Omental fat pad (tissue), 4 donors: ENCODE data around the gene PTGER2. TPM values are rescaled to one million over a fixed set of nuclear protein-coding genes. Genes with fewer than 3 reads are reported as not detected.

Experiments used
- ATAC-seq: fragments of 150-250 bp; one replicate; pipeline ENCODE4 v1.9.1; 2016; ENCODE audit warnings: mild to moderate bottlenecking, moderate library complexity; ENCODE audit not compliant: low FRiP score
- DNase-seq: peaks from one replicate; pipeline ENCODE4 v3.0.0-alpha.2; 2019; ENCODE audit warnings: low spot score
- CTCF ChIP-seq, 3 donors: fragments of 450-650 bp; IDR thresholded peaks; one replicate each; pipeline ENCODE4 v1.5.1; 2016 to 2017; ENCODE audit warnings: antibody characterized with exemption in 3 of 3, mild to moderate bottlenecking in 3 of 3, moderate library complexity in 2 of 3
- total RNA-seq, 4 donors: library from RNA; depleted of rRNA; stranded (reverse); fragments of >200 nt; gene quantifications; one replicate each; pipeline ENCODE4 v1.1.0, GENCODE V29; 2016

PTGER2 gene
- total RNA-seq, 4 donors from 2014 or later: 4.0 to 34.8 (median 6.3) TPM

GRCh38 chr14:52283099-52283498, 31.0 kb upstream of the PTGER2 start:
- DNase-seq (no peak), ATAC-seq (no peak)
- no peak for TF ChIP-seq CTCF (IDR thresholded peaks at IDR 0.05)

DNA sequence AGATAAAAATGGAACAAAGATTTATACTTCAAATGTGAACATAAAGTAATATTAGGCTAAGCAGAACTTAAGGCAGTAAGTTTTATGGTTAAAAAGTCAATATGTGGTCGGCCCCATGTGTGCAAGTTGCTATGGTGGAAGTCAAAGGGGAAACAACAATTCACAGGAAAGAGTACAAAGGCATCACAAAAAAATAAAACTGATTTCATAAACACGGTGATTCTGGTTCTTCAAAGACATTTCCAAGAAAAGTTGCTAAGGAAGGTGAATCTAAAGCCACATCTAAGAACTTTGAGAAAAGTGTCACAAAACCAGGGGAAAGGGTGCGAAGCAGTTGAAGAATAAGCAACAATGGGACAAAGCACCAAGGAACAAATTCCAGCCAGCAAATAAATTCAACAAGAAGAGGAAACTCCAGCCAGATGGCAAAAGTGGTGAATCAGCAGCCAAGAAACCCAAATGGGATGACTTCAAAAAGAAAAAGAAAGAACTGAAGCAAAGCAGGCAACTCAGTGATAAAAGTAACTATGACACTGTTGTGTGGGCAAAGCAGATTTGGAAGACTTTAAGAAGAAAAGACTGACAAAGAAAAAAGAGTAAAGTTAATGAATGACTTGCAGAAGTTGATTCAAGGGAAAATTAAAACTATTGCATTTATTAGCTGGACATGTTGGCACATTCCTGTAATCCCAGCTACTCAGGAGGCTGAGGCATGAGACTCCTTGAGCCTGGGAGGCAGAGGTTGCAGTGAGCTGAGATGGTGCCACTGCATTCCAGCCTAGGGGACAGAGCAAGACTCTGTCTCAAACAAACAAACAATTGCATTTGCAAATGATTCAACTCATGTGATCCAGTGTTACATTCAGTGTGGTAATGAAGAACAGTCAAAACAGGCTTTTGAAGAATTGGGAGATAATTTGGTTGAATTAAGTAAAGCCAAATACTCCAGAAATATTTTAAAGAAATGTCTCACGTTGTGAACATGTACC, 27.2 kb upstream of the PTGER2 start:
- DNase-seq (no peak), ATAC-seq (no peak)
- TF ChIP-seq CTCF (IDR thresholded peaks at IDR 0.05): no peak

- TF ChIP-seq CTCF (IDR thresholded peaks at IDR 0.05): no peak
- DNase-seq: no peak
- no peak for ATAC-seq
Measured at GRCh38 chr14:52296378-52296777, 17.7 kb upstream of the PTGER2 start.

- DNase-seq (no peak), ATAC-seq (no peak)
- no peak for TF ChIP-seq CTCF (IDR thresholded peaks at IDR 0.05)
Measured at GRCh38 chr14:52298795-52299194, 15.3 kb upstream of the PTGER2 start.

GRCh38 chr14:52299692-52300278, 14.3 kb upstream of the PTGER2 start:
- DNase-seq (no peak), ATAC-seq (no peak)
- TF ChIP-seq CTCF (IDR thresholded peaks at IDR 0.05): no peak

DNA sequence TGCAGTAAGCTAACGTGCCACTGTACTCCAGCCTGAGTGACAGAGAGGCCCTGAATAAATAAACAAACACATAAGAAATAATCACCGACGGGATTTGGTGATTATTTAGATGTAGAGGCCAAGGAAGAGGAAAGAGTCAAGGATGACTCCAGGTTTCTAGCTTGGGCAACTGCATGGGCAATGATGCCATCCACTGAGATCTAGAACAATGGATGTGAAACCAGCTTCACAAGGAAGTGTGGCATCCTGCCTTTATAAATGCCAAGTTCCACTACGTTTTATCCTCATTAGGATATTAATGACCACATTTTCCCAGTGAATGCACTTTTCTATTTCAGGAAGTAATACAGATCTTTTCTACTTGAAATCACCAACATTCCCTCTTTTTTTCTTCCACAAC, 10.9 kb upstream of the PTGER2 start:
- no peak for ATAC-seq

More for the DNA sequence above, 10.9 kb upstream of the PTGER2 start:
- TF ChIP-seq CTCF (IDR thresholded peaks at IDR 0.05): no peak
- DNase-seq: no peak
